B cell (primary cell): ENCODE results near the gene GOLGA6L10. TPM values are rescaled to one million over a fixed set of nuclear protein-coding genes. Genes with fewer than 3 reads are reported as not detected.

Source experiments
- ATAC-seq: fragments of 200-7000 bp; cut with Tn5 transposase; one replicate; pipeline ENCODE4 v1.10.0; 2021; ENCODE audit warnings: low read depth, mild to moderate bottlenecking, moderate number of reproducible peaks, moderate library complexity
- CTCF ChIA-PET: fragments of 350-600 bp; sonication (Branson Sonifier 250); formaldehyde crosslinking; loops from one replicate; lab custom pipeline; 2021; ENCODE audit warnings: antibody characterized with exemption, inconsistent platforms; lab: Charles Lee
- POLR2A ChIA-PET: fragments of 350-600 bp; sonication (Branson Sonifier 250); formaldehyde crosslinking; loops from one replicate; lab custom pipeline; 2021; ENCODE audit warnings: antibody characterized with exemption; lab: Charles Lee
- DNase-seq: peaks from one replicate; pipeline ENCODE4 v3.0.0; 2013
- H2AFZ ChIP-seq: 2 replicates; pipeline ENCODE4 v1.6.1; 2012; ENCODE audit warnings: mild to moderate bottlenecking, low read depth, low read length; ENCODE audit not compliant: insufficient read depth, poor library complexity, severe bottlenecking
- H3K27ac ChIP-seq, 2 donors: 1 replicate in 1 of 2; 2 replicates in 1 of 2; pipeline ENCODE4 v1.5.1; 2012 to 2013; ENCODE audit warnings: low read length in 2 of 2, mild to moderate bottlenecking in 2 of 2, moderate library complexity in 1 of 2
- H3K27me3 ChIP-seq, 4 experiments: fragments of 200-600 bp in 1 of 4; sonication (generic) in 1 of 4; replicated peaks in 1 of 4; 1 replicate in 2 of 4; 2 replicates in 2 of 4; pipeline versions ENCODE4 v1.6.1 to v1.7.0; 2013 to 2016; ENCODE audit warnings: low read length in 3 of 4, mild to moderate bottlenecking in 2 of 4, mixed read lengths in 1 of 4, moderate library complexity in 1 of 4; ENCODE audit not compliant: insufficient read depth in 4 of 4, control insufficient read depth in 3 of 4; ENCODE audit errors: control extremely low read depth in 1 of 4
- H3K36me3 ChIP-seq, 2 experiments: replicated peaks in 1 of 2; 1 replicate in 1 of 2; 2 replicates in 1 of 2; pipeline versions ENCODE4 v1.6.1 to v1.7.1; 2013; ENCODE audit warnings: low read length in 1 of 2; ENCODE audit not compliant: insufficient read depth in 2 of 2, control insufficient read depth in 1 of 2; ENCODE audit errors: control extremely low read depth in 1 of 2, extremely low read depth in 1 of 2
- H3K4me1 ChIP-seq, 2 donors: fragments of 200-600 bp in 1 of 2; sonication (generic) in 1 of 2; 1 replicate in 1 of 2; 2 replicates in 1 of 2; pipeline versions ENCODE4 v1.5.1 to v1.6.1; 2013 to 2017; ENCODE audit warnings: low read length in 2 of 2; ENCODE audit not compliant: control insufficient read depth in 2 of 2, insufficient read depth in 2 of 2
- H3K4me2 ChIP-seq: replicated peaks from 2 replicates; pipeline ENCODE3; 2012; ENCODE audit warnings: mild to moderate bottlenecking, low read depth, low read length; ENCODE audit not compliant: poor library complexity, severe bottlenecking
- H3K4me3 ChIP-seq, 5 experiments: fragments of 200-600 bp in 1 of 5; sonication (generic) in 1 of 5; 1 replicate in 3 of 5; 2 replicates in 2 of 5; pipeline versions ENCODE4 v1.5.1 to v1.7.0; 2011 to 2016; ENCODE audit warnings: low read length in 4 of 5, mild to moderate bottlenecking in 4 of 5, low read depth in 2 of 5, control low read depth in 1 of 5, moderate library complexity in 1 of 5; ENCODE audit not compliant: insufficient read depth in 1 of 5; ENCODE audit errors: control extremely low read depth in 1 of 5, extremely low read depth in 1 of 5
- H3K79me2 ChIP-seq: fragments of 200-600 bp; sonication (generic); one replicate; pipeline ENCODE4 v1.6.0; 2016; ENCODE audit warnings: low read length; ENCODE audit not compliant: control insufficient read depth, insufficient read depth
- H3K9ac ChIP-seq: fragments of 200-600 bp; sonication (generic); 2 replicates; pipeline ENCODE4 v1.6.1; 2017; ENCODE audit warnings: mild to moderate bottlenecking, low read length, moderate library complexity
- H3K9me3 ChIP-seq, 3 donors: one replicate each; pipeline versions ENCODE4 v1.6.1 to v1.7.1; 2013; ENCODE audit warnings: low read length in 2 of 3; ENCODE audit not compliant: control insufficient read depth in 2 of 3, insufficient read depth in 1 of 3; ENCODE audit errors: control extremely low read depth in 1 of 3
- H4K20me1 ChIP-seq: 2 replicates; pipeline ENCODE4 v1.6.0; 2012; ENCODE audit warnings: mild to moderate bottlenecking, low read length; ENCODE audit not compliant: insufficient read depth, control insufficient read depth, poor library complexity, severe bottlenecking
- H3K27ac Mint-ChIP-seq: one replicate; pipeline ENCODE4 v1.8.0; 2021; ENCODE audit warnings: mixed read lengths
- H3K27me3 Mint-ChIP-seq: one replicate; pipeline ENCODE4 v1.8.0; 2021; ENCODE audit warnings: mixed read lengths
- H3K4me1 Mint-ChIP-seq: one replicate; pipeline ENCODE4 v1.8.0; 2021; ENCODE audit warnings: mixed read lengths
- H3K4me3 Mint-ChIP-seq: one replicate; pipeline ENCODE4 v1.8.0; 2021; ENCODE audit warnings: mixed read lengths
- H3K9me3 Mint-ChIP-seq: one replicate; pipeline ENCODE4 v1.8.0; 2022; ENCODE audit warnings: mixed read lengths; ENCODE audit not compliant: insufficient read depth
- EZH2 ChIP-seq: IDR thresholded peaks from 2 replicates; pipeline ENCODE4 v1.6.1; 2012; ENCODE audit warnings: borderline replicate concordance, low read depth, mild to moderate bottlenecking, moderate library complexity, low read length; ENCODE audit not compliant: insufficient read depth, poor library complexity, severe bottlenecking
- WGBS: methylation state at CpG from one replicate; pipeline ENCODE4 v1.1.5; 2013; ENCODE audit warnings: missing lambda C conversion rate; ENCODE audit not compliant: insufficient coverage; 5-methylcytosine and 5-hydroxymethylcytosine counted together
- intact Hi-C: fragments of 100-400 bp; cut with micrococcal nuclease; formaldehyde crosslinking; loops from one replicate; pipeline ENCODE4 v1.10.0; 2022
- polyA plus RNA-seq: library from polyadenylated mRNA; depleted of rRNA; stranded (reverse); fragments of >200 nt; gene quantifications from 2 replicates; pipeline ENCODE4 v1.2.3, GENCODE V29; 2012
- total RNA-seq, 2 donors: library from RNA; stranded (reverse); fragments of 120-200 nt in 1 of 2; gene quantifications; 1 replicate in 1 of 2; 2 replicates in 1 of 2; pipeline versions ENCODE4 v1.2.3 to v1.2.4, GENCODE V29; 2013 to 2022
- TF ChIP-seq, protein P1 (sequence below): fragments of 200-600 bp; IDR thresholded peaks from one replicate; pipeline ENCODE4 v1.8.0; 2022; ENCODE audit warnings: antibody characterized with exemption, mild to moderate bottlenecking

The GOLGA6L10 gene
- total and polyA plus RNA-seq, 2 donors (not counting 1 experiment from before 2014, with no cell fraction given), result 0.73 to 1.1 TPM

DNA sequence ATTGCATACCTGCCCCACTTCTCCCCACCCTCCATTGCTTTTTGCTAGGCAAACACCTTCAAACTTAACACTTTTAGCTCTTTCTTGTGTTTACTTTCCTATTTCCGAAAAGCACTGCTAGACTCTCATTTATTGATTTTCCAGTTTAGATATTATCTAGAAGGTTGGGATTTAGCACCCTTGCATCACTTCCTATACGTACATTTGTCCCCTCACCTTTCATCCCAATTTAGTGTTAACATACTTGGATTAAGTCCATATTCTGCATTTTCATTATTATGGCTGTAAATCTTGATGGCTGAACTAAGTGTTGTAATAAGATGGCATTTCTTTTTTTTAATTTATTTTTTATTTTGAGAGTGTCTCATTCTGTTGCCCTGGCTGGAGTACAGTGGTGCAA lies 39.5 kb downstream of the GOLGA6L10 start:
- Histone ChIP-seq H4K20me1 (no peaks in the 10 kb centered on the region), H3K4me3 (no peak overlapping the region), H3K4me2 (no peak overlapping the region), H3K36me3 (no peaks in the 10 kb centered on the region), H3K9ac (no peak overlapping the region), H3K4me1 (no peaks in the 10 kb centered on the region), H3K27ac (no peak overlapping the region), H3K79me2 (no peaks in the 10 kb centered on the region), H3K27me3 (no peaks in the 10 kb centered on the region), H3K9me3 (no peaks in the 10 kb centered on the region), H2AFZ (no peak overlapping the region)
- Mint-ChIP-seq H3K27ac (no peak overlapping the region), H3K27me3 (peaks cover under 1% of the 10 kb centered on the region), H3K4me3 (no peak overlapping the region), H3K4me1 (no peaks in the 10 kb centered on the region), H3K9me3 (peaks cover 3% of the 10 kb centered on the region)
- DNase-seq, result no peak
- ATAC-seq, result no peak
- CTCF ChIA-PET, result no interaction called here
- intact Hi-C loops, result no loop called here
- POLR2A ChIA-PET, result no interaction called here
- no CpG with 5 or more reads among the region's 2 CpGs for WGBS
- TF ChIP-seq, protein P1, sequence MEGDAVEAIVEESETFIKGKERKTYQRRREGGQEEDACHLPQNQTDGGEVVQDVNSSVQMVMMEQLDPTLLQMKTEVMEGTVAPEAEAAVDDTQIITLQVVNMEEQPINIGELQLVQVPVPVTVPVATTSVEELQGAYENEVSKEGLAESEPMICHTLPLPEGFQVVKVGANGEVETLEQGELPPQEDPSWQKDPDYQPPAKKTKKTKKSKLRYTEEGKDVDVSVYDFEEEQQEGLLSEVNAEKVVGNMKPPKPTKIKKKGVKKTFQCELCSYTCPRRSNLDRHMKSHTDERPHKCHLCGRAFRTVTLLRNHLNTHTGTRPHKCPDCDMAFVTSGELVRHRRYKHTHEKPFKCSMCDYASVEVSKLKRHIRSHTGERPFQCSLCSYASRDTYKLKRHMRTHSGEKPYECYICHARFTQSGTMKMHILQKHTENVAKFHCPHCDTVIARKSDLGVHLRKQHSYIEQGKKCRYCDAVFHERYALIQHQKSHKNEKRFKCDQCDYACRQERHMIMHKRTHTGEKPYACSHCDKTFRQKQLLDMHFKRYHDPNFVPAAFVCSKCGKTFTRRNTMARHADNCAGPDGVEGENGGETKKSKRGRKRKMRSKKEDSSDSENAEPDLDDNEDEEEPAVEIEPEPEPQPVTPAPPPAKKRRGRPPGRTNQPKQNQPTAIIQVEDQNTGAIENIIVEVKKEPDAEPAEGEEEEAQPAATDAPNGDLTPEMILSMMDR, result no peak
- no peak for TF ChIP-seq EZH2

DNA sequence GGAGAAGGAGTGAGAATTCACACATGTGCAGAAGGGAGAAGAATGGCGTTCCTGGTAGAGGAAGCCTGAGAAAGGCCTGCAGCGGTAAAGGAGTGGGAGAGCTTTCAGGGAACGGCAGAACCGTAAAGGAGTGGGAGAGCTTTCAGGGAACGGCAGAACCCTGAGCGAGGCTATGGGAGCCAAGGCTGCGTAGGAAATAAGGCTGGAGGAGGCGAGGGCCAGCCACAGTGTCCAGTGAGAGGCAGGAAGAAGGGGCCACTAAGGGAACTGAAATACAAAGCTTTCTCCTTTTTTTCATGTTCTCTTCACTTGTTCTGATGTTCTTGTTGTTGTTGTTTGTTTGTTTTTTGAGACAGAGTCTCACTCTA lies 41.6 kb downstream of the GOLGA6L10 start:
- Mint-ChIP-seq H3K27ac (no peak overlapping the region), H3K27me3 (no peaks in the 10 kb centered on the region), H3K9me3 (peaks cover 3% of the 10 kb centered on the region), H3K4me1 (no peaks in the 10 kb centered on the region), H3K4me3 (no peak overlapping the region)
- Histone ChIP-seq H3K4me1 (no peaks in the 10 kb centered on the region), H3K4me2 (no peak overlapping the region), H4K20me1 (no peaks in the 10 kb centered on the region), H3K9ac (no peak overlapping the region), H3K4me3 (no peak overlapping the region), H3K27ac (no peak overlapping the region), H3K79me2 (no peaks in the 10 kb centered on the region), H2AFZ (no peak overlapping the region), H3K27me3 (no peaks in the 10 kb centered on the region), H3K9me3 (no peaks in the 10 kb centered on the region), H3K36me3 (no peaks in the 10 kb centered on the region)
- intact Hi-C loops, result no loop called here
- WGBS, result 90% methylated on average over 8 of the region's 8 CpGs
- no peak for TF ChIP-seq EZH2
- TF ChIP-seq, protein P1, result no peak
- no peak for ATAC-seq
- DNase-seq, result no peak
- POLR2A ChIA-PET, result no interaction called here
- CTCF ChIA-PET, result no interaction called here
